ENCODE results near the gene TRMU. TPM values are rescaled to one million over a fixed set of nuclear protein-coding genes. Genes with fewer than 3 reads are reported as not detected.

Gene TRMU, protein sequence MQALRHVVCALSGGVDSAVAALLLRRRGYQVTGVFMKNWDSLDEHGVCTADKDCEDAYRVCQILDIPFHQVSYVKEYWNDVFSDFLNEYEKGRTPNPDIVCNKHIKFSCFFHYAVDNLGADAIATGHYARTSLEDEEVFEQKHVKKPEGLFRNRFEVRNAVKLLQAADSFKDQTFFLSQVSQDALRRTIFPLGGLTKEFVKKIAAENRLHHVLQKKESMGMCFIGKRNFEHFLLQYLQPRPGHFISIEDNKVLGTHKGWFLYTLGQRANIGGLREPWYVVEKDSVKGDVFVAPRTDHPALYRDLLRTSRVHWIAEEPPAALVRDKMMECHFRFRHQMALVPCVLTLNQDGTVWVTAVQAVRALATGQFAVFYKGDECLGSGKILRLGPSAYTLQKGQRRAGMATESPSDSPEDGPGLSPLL
- polyA plus RNA-seq (2013, experiment 1 of 2): 44.1 TPM
- 34.3 TPM for polyA plus RNA-seq (2013, experiment 2 of 2)

GRCh38 chr22:46335201-46336118 is at the start of gene TRMU:
Gene TRMU, plus strand, starts transcription at chr22:46335714. Its CDS starts 51 bp downstream, at chr22:46335765.
- no peaks in the 10 kb centered on the region for H3K27me3 ChIP-seq (ENCODE audit: insufficient read depth, low read length)
- H3K27ac ChIP-seq (ENCODE audit: low read depth, low read length): peak within 1 kb of the TSS; percentile 85
- H3K36me3 ChIP-seq (ENCODE audit: insufficient read depth, low read length): peaks cover 55% of the 10 kb centered on the region
- peak within 1 kb of the TSS; percentile 83 for H3K9ac ChIP-seq (ENCODE audit: low read depth, low read length)
- H3K4me3 ChIP-seq (ENCODE audit: low read length): peak within 1 kb of the TSS; percentile 92
- under 1% methylated on average over 85 of the region's 93 CpGs for whole genome bisulfite sequencing
- H3K9me3 ChIP-seq (ENCODE audit: insufficient read depth, low read depth, low read length): no peaks in the 10 kb centered on the region
- peaks cover 5% of the 10 kb centered on the region; the same call in 1 of the 2 replicates for H3K4me1 ChIP-seq (ENCODE audit: insufficient read depth, low read length)

DNA sequence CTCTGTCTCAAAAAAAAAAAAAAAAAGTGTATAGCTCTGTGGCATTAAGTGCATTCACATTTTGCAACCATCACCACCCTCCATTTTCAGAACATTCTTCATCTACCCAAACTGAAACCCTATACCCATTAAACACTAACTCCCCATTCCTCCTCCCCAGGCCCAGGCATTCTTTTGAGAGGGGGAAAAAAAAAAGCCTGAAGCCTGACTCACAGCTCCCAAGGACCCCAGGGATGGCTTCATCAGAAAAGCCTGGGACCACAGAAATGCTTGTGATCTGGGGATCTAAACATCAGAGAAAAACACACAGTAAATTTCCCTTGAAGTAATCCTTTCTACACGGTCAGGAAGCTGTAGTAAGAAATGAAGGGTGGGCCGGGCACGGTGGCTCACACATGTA is 49.5 kb upstream of the TRMU start:
- Histone ChIP-seq H3K4me3 (ENCODE audit: low read length) (no peak overlapping the region), H3K4me1 (ENCODE audit: insufficient read depth, low read length) (no peaks in the 10 kb centered on the region), H3K9me3 (ENCODE audit: insufficient read depth, low read depth, low read length) (no peaks in the 10 kb centered on the region), H3K36me3 (ENCODE audit: insufficient read depth, low read length) (peaks cover 33% of the 10 kb centered on the region), H3K27ac (ENCODE audit: low read depth, low read length) (no peak overlapping the region), H3K27me3 (ENCODE audit: insufficient read depth, low read length) (no peaks in the 10 kb centered on the region), H3K9ac (ENCODE audit: low read depth, low read length) (no peak overlapping the region)
- WGBS: 96% methylated on average over 3 of the region's 3 CpGs

DNA sequence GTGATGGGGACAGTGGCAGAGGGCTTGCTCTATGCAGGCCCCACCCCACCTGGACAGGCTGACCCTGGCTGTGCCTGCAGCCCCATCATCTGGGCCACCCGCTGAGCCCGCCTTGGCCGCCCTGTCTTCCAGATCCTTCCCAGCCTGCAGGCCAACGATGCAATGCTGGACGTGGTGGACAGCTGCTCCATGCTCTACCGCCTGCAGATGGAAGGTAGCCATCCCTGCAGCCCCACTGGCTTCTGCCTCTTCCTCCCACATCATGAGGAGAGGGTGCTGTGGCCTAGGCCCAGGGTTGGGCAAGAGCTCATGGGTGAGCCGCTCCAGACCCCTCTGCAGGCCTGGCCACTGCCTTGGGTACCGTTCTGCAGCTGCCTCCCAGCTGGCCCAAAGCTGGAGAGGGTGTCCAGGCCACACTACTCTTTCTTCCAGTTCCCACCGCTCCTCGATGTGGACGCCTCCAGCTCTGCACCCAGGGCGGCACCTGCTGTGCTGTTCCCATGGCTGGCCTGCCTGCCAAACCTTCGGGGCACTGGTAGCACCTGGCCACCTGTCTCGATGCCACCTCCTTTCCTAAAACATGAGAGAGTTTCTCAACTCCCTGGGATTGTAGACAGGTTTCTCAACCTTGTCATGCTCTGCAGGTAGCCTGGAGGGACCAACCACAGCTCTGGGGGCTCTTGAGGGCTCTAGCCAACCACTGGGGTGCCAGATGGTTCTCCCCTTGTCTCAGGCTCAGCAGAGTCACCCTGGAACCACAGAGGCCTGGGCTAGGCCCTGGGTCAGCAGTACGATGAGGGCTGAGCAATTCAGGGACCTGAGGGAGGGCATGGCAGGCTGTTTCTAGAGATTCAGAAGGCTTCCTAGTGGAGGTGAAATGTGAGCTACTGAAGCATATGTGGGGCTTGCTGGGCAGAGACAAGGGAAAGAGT is 48.3 kb upstream of the TRMU start:
- Histone ChIP-seq H3K27ac (ENCODE audit: low read depth, low read length) (no peak overlapping the region), H3K9ac (ENCODE audit: low read depth, low read length) (no peak overlapping the region; the same call in 1 of the 2 replicates), H3K4me1 (ENCODE audit: insufficient read depth, low read length) (no peaks in the 10 kb centered on the region), H3K4me3 (ENCODE audit: low read length) (no peak overlapping the region), H3K27me3 (ENCODE audit: insufficient read depth, low read length) (no peaks in the 10 kb centered on the region), H3K9me3 (ENCODE audit: insufficient read depth, low read depth, low read length) (no peaks in the 10 kb centered on the region), H3K36me3 (ENCODE audit: insufficient read depth, low read length) (peaks cover 29% of the 10 kb centered on the region)
- WGBS: 90% methylated on average over 15 of the region's 15 CpGs

- H3K36me3 ChIP-seq (ENCODE audit: insufficient read depth, low read length): peaks cover 30% of the 10 kb centered on the region
- WGBS: 94% methylated on average over 24 of the region's 24 CpGs
Observed at GRCh38 chr22:46287873-46288751, 47.4 kb upstream of the TRMU start.

GRCh38 chr22:46288846-46289243 is 46.7 kb upstream of the TRMU start:
- no peaks in the 10 kb centered on the region for H3K27me3 ChIP-seq (ENCODE audit: insufficient read depth, low read length)
- no peak overlapping the region for H3K4me3 ChIP-seq (ENCODE audit: low read length)
- 95% methylated on average over 7 of the region's 7 CpGs for WGBS
- no peak overlapping the region for H3K27ac ChIP-seq (ENCODE audit: low read depth, low read length)
- no peak overlapping the region for H3K9ac ChIP-seq (ENCODE audit: low read depth, low read length)
- H3K36me3 ChIP-seq (ENCODE audit: insufficient read depth, low read length): peaks cover 31% of the 10 kb centered on the region
- H3K4me1 ChIP-seq (ENCODE audit: insufficient read depth, low read length): no peaks in the 10 kb centered on the region
- no peaks in the 10 kb centered on the region for H3K9me3 ChIP-seq (ENCODE audit: insufficient read depth, low read depth, low read length)

More at GRCh38 chr22:46287873-46288751, 47.4 kb upstream of the TRMU start:
- H3K27me3 ChIP-seq (ENCODE audit: insufficient read depth, low read length): no peaks in the 10 kb centered on the region
- H3K27ac ChIP-seq (ENCODE audit: low read depth, low read length): no peak overlapping the region
- H3K9ac ChIP-seq (ENCODE audit: low read depth, low read length): no peak overlapping the region
- no peaks in the 10 kb centered on the region for H3K4me1 ChIP-seq (ENCODE audit: insufficient read depth, low read length)
- no peaks in the 10 kb centered on the region for H3K9me3 ChIP-seq (ENCODE audit: insufficient read depth, low read depth, low read length)
- H3K4me3 ChIP-seq (ENCODE audit: low read length): no peak overlapping the region

DNA sequence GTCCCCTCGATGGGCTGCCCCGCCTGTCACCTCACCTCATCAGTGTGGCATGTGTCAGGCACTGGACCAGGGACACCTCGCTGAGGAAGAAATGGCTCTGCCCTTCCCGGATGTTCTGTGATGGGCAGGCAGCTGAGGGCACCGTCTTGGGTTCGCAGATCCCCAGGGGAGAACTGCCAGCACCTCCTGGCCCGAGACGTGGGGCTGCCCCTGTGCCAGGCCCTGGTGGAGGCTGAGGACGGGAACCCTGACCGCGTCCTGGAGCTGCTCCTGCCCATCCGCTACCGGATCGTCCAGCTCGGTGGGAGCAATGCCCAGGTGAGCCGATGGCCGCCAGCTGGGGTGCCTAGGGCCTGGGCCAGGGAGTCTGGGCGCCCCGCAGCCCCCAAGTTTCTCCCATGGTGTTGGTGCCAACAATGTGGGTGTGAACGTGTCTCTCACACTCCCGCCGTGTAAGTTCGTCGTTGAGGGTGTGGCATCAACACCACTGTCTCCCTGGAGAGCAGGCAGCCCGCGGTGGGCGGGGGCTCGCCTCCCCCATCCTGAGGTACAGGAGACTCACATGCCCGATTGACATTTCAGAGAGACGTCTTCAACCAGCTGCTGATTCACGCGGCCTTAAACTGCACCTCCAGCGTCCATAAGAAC is 46.1 kb upstream of the TRMU start:
- 93% methylated on average over 33 of the region's 33 CpGs for WGBS
- Histone ChIP-seq H3K36me3 (ENCODE audit: insufficient read depth, low read length) (peaks cover 26% of the 10 kb centered on the region), H3K27me3 (ENCODE audit: insufficient read depth, low read length) (no peaks in the 10 kb centered on the region), H3K4me3 (ENCODE audit: low read length) (no peak overlapping the region), H3K4me1 (ENCODE audit: insufficient read depth, low read length) (no peaks in the 10 kb centered on the region), H3K27ac (ENCODE audit: low read depth, low read length) (no peak overlapping the region), H3K9ac (ENCODE audit: low read depth, low read length) (no peak overlapping the region), H3K9me3 (ENCODE audit: insufficient read depth, low read depth, low read length) (no peaks in the 10 kb centered on the region)

DNA sequence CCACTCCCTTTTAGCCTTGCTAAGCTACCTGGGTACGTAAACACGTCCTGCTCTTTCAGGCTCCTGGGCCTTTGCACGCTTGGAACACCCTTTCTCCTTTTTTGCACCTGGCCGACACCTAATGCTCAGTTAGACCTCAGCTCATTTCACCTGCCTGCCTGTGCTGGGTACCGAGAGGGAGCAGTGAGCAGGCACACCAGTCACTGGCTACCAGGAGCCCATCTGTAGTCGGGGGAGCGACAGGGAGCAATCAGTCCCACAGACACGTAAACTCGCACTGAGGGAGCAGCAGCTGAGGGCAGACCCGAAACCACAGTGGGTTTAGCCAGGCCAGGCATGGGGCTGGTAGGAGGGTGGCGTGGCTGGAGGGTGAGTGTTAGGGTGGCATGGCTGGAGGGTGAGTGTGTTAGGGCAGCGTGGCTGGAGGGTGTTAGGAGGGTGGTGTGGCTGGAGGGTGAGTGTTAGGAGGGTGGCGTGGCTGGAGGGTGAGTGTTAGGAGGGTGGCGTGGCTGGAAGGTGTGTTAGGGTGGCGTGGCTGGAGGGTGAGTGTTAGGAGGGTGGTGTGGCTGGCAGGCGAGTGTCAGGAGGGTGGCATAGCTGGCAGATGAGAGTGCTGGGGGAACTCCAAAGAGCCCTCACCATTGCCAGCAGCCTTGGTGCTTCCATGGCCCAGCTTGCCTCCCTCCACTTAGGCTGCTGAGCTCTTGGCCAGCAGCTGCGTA is 45.2 kb upstream of the TRMU start:
- no peaks in the 10 kb centered on the region for H3K27me3 ChIP-seq (ENCODE audit: insufficient read depth, low read length)
- no peaks in the 10 kb centered on the region for H3K4me1 ChIP-seq (ENCODE audit: insufficient read depth, low read length)
- no peak overlapping the region for H3K4me3 ChIP-seq (ENCODE audit: low read length)
- H3K27ac ChIP-seq (ENCODE audit: low read depth, low read length): no peak overlapping the region
- no peak overlapping the region for H3K9ac ChIP-seq (ENCODE audit: low read depth, low read length)
- WGBS: 93% methylated on average over 17 of the region's 17 CpGs
- H3K36me3 ChIP-seq (ENCODE audit: insufficient read depth, low read length): peaks cover 19% of the 10 kb centered on the region
- no peaks in the 10 kb centered on the region for H3K9me3 ChIP-seq (ENCODE audit: insufficient read depth, low read depth, low read length)

DNA sequence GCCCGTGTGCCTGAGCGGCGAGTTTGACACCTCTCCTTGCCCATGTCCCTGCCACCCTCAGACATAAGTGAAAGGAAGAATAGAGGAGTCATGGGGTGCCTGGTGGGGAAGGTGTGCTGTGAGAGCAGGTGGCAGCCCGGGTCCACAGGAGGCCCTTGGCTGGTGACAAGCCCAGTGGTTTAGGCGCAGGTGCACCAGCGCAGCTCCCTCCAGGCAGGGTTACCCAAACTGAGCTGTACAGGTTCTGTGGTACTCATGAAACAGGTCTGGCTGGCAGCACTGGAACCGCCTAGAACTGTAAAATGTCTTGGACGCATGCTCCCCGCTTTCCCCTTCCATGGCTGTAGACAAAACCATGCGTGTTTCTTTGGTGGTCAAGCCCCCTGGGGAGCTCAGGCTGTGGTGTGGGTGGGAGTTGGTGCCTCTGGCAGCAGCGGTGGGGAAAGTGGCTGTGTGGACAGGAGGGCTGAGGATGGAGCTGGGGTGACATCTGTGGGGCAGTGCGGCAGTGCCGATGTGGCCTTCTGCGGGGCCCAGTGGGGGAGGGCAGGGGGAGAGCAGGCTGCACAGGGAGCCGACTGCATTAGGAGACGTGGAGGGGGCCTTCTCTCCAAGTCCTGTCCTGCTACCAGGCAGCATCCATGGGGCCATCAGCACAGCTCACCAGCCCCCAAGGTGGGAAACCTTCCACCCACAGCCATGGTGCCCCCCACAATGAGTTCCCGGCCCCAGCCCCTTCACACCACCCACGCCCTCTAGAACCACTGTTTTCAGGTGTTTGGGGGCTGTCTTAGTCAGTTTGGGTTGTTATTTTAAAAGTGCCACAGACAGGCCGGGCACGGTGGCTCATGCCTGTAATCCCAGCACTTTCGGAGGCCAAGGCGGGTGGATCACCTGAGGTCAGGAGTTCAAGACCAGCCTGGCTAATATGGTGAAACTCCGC is 44.4 kb upstream of the TRMU start:
- Histone ChIP-seq H3K4me1 (ENCODE audit: insufficient read depth, low read length) (no peaks in the 10 kb centered on the region), H3K4me3 (ENCODE audit: low read length) (no peak overlapping the region), H3K9me3 (ENCODE audit: insufficient read depth, low read depth, low read length) (no peaks in the 10 kb centered on the region), H3K27ac (ENCODE audit: low read depth, low read length) (no peak overlapping the region), H3K36me3 (ENCODE audit: insufficient read depth, low read length) (peaks cover 19% of the 10 kb centered on the region; the same call in 1 of the 2 replicates), H3K9ac (ENCODE audit: low read depth, low read length) (no peak overlapping the region), H3K27me3 (ENCODE audit: insufficient read depth, low read length) (no peaks in the 10 kb centered on the region)
- WGBS: 94% methylated on average over 23 of the region's 23 CpGs
